Measurements from ENCODE around the gene TPP1.
A peak's percentile ranks its signal among the peaks of the same experiment; 100 is the strongest.

Gene TPP1

DNA sequence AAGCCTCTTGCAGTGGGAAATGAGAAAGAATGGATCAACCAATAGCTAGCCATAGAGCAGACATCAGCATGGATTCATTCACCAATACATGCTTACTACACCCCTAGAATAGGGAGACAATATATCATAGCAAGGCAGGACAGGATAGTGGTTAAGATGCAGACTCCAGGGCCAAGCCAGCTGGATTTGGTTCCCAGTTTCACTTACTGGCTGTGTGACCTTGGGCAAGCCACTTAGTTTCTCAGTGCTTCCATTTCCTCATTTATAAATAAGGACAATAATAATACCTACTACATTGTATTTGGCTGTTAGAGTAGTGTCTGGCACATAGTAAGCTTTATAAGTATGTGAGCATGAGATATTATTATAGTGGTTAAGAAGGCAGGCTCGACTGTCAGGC lies 29.3 kb upstream of the TPP1 start:
- H3K4me3 ChIP-seq (ENCODE audit: control insufficient read depth, low read depth, low read length), result no peak overlapping the region
- DNase-seq (ENCODE audit: low read depth), result no peak
- TF ChIP-seq, protein P1, sequence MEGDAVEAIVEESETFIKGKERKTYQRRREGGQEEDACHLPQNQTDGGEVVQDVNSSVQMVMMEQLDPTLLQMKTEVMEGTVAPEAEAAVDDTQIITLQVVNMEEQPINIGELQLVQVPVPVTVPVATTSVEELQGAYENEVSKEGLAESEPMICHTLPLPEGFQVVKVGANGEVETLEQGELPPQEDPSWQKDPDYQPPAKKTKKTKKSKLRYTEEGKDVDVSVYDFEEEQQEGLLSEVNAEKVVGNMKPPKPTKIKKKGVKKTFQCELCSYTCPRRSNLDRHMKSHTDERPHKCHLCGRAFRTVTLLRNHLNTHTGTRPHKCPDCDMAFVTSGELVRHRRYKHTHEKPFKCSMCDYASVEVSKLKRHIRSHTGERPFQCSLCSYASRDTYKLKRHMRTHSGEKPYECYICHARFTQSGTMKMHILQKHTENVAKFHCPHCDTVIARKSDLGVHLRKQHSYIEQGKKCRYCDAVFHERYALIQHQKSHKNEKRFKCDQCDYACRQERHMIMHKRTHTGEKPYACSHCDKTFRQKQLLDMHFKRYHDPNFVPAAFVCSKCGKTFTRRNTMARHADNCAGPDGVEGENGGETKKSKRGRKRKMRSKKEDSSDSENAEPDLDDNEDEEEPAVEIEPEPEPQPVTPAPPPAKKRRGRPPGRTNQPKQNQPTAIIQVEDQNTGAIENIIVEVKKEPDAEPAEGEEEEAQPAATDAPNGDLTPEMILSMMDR (IDR thresholded peaks at IDR 0.05; ENCODE audit: control insufficient read depth, insufficient read depth, low read depth, low read length, missing control alignments), result no peak

DNA sequence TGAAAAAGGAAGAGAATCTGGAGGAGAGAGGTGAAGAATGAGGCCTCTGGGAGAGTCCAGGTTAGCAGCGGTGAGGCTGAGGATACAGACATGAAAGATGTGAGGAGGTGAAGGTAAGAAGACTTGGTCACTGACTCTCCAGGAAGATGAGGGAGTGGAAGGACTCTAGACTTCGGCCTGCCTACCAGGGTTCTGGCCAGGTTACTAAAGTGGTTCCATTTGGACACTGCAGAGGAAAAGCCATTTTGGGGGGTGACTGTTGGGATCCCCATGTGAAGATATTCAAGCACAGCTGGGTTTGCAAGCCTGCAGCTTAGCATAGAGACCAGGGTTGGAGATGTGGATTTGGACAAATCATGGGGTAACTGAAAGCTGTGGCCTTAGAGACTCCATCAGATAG lies 28.6 kb upstream of the TPP1 start:
- no peak overlapping the region for H3K4me3 ChIP-seq (ENCODE audit: control insufficient read depth, low read depth, low read length)
- TF ChIP-seq, protein P1 (IDR thresholded peaks at IDR 0.05; ENCODE audit: control insufficient read depth, insufficient read depth, low read depth, low read length, missing control alignments), result no peak

DNA sequence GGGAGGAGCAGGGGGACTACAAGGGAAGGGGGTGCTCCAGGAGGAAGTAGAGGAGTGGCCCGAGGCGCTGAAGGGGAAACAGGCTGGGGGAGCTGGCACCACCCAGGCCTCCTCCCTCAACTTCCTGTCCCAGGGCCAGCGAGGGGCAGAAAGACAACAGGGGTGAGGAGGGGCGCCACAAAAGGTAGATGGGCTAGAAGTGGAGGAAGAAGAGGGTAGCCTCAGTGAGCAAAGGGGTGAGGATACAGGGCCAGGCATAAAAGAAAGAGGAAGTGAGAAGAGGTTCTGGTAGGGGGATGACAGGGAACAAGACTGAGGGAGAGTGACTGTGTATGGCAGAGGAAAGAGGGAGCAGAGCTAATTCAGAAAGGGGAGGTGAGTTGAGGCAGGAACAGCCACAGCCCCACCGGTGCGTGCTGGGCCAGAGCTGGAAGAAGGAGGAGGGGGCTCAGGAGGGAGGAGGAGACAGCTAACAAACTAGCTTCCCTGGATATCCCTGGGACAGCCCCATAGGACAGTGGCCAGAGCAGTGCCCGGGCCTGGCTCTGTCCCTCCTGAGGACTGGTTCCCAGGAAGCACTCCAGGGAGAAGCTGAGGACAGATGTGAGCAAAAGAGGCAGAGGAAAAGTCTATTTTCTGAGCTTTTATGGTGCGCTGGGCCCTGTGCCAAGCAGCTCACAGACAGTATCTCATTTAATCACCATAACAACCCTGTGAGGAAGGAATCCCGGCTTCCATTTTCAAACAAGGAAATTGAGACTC lies 27.9 kb upstream of the TPP1 start:
- no peak overlapping the region for H3K4me3 ChIP-seq (ENCODE audit: control insufficient read depth, low read depth, low read length)
- TF ChIP-seq, protein P1 (IDR thresholded peaks at IDR 0.05; ENCODE audit: control insufficient read depth, insufficient read depth, low read depth, low read length, missing control alignments), result no peak
- DNase-seq (ENCODE audit: low read depth), result no peak

More for the DNA sequence above, 28.6 kb upstream of the TPP1 start:
- DNase-seq (ENCODE audit: low read depth), result no peak

DNA sequence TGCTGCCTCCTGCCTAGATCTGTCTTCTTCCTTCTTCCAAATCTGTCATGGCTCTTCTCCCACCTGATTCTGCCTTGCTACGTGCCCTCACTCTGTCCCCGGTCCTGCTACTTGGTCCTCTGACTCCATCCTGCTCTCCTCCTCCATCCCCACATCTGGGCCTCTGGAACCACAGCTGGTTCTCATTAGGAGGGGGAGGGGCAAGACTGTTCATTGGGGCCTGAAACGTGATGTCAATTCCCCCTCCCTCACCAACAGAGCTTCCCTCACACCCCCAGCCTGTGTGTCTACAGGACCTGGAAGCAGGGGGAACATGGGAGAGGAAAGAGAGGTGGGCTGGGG lies 27.3 kb upstream of the TPP1 start:
- TF ChIP-seq, protein P1 (IDR thresholded peaks at IDR 0.05; ENCODE audit: control insufficient read depth, insufficient read depth, low read depth, low read length, missing control alignments), result no peak
- no peak overlapping the region for H3K4me3 ChIP-seq (ENCODE audit: control insufficient read depth, low read depth, low read length)

DNA sequence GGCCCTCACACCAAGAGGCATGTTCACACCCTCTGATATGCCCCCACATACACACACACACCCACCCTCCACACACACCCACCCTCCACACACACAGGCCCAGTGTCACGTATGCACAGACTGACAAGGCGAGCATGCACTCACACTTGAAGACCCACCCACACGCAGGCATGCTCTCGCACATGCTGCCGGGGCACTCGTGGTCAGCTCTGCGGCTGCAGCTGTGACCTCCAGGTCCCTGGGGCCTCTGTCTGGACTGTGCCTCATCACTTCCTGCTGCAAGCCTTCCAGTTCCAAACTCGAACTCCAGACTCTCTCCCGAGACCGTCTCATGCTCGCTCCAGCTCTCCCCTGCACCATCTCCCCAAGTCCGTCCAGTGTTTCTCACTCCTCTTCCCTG lies 26.8 kb upstream of the TPP1 start:
- TF ChIP-seq, protein P1 (IDR thresholded peaks at IDR 0.05; ENCODE audit: control insufficient read depth, insufficient read depth, low read depth, low read length, missing control alignments), result no peak
- DNase-seq (ENCODE audit: low read depth), result no peak

More for the DNA sequence above, 27.3 kb upstream of the TPP1 start:
- DNase-seq (ENCODE audit: low read depth), result no peak

DNA sequence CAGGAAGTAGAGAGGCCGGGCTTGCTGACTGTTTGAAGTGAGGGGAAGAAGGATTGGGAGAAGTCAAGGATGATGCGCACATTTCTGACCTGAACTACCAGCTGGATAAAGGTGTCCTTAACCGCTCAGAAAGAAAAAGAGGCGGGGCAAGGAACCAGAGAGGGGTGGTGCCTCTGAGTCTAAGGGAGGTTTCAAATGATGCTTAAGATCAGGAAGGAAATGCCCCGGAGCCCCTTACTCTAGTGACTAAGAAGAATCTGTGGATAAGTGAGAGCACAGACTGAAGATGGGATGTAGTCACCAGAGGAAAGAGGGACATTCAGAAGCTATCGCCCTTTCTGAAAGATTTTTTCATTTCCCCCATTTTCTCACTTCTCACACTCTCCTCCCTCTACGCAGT lies 23.7 kb upstream of the TPP1 start:
- DNase-seq (ENCODE audit: low read depth), result no peak
- TF ChIP-seq, protein P1 (IDR thresholded peaks at IDR 0.05; ENCODE audit: control insufficient read depth, insufficient read depth, low read depth, low read length, missing control alignments), result no peak
- H3K4me3 ChIP-seq (ENCODE audit: control insufficient read depth, low read depth, low read length), result no peak overlapping the region

More for the DNA sequence above, 26.8 kb upstream of the TPP1 start:
- H3K4me3 ChIP-seq (ENCODE audit: control insufficient read depth, low read depth, low read length), result peak overlapping the region; percentile 8; the same call in 1 of the 2 replicates

All from AG09309 (cell line).